ENCODE data around the gene CDH24.
A peak's percentile ranks its signal among the peaks of the same experiment; 100 is the strongest.
"Not testable (repeated sequence)": the region's sequence is repeated elsewhere in the genome, so short reads cannot be mapped to it uniquely, and the experiment has no call there.

The CDH24 gene

GRCh38 chr14:23020143-23021128, 36.9 kb downstream of the CDH24 start:
- DNase-seq (ENCODE audit: low read depth) = no peak

GRCh38 chr14:23018107-23018506, 39.2 kb downstream of the CDH24 start:
- no peak for DNase-seq (ENCODE audit: low read depth)

GRCh38 chr14:23017091-23017490, 40.2 kb downstream of the CDH24 start:
- no peak for DNase-seq (ENCODE audit: low read depth)

GRCh38 chr14:23015618-23016017, 41.7 kb downstream of the CDH24 start:
- DNase-seq (ENCODE audit: low read depth) = no peak

GRCh38 chr14:23013749-23014054, 43.6 kb downstream of the CDH24 start:
- not testable (repeated sequence) for DNase-seq (ENCODE audit: low read depth)

- no peak for DNase-seq (ENCODE audit: low read depth)
These were observed 44.1 kb downstream of the CDH24 start for GRCh38 chr14:23013054-23013748.

- peak; percentile 51 for DNase-seq (ENCODE audit: low read depth)
These were observed 47.2 kb downstream of the CDH24 start, which contains the start of gene C14orf93 for GRCh38 chr14:23009939-23010726. C14orf93 (minus strand) TSS chr14:23010143; CDS start chr14:22999023, 11,120 bp downstream.

GRCh38 chr14:23009483-23009938, 47.8 kb downstream of the CDH24 start:
- DNase-seq (ENCODE audit: low read depth) = no peak

GRCh38 chr14:23008831-23009230, 48.5 kb downstream of the CDH24 start:
- no peak for DNase-seq (ENCODE audit: low read depth)

- DNase-seq (ENCODE audit: low read depth) = peak; percentile 96
These were observed 50.5 kb downstream of the CDH24 start for GRCh38 chr14:23006544-23007419.

GRCh38 chr14:23006188-23006534, 51.2 kb downstream of the CDH24 start:
- no peak for DNase-seq (ENCODE audit: low read depth)

- DNase-seq (ENCODE audit: low read depth) = no peak
These were observed 51.7 kb downstream of the CDH24 start for GRCh38 chr14:23005451-23006187.

GRCh38 chr14:23004274-23004673, 53.0 kb downstream of the CDH24 start:
- DNase-seq (ENCODE audit: low read depth) = not testable (repeated sequence)

GRCh38 chr14:23002592-23002991, 54.7 kb downstream of the CDH24 start:
- DNase-seq (ENCODE audit: low read depth) = no peak

- no peak for DNase-seq (ENCODE audit: low read depth)
These were observed 56.5 kb downstream of the CDH24 start for GRCh38 chr14:23000860-23001259.

- DNase-seq (ENCODE audit: low read depth) = no peak
These were observed 58.8 kb downstream of the CDH24 start for GRCh38 chr14:22998329-22999012.

- no peak for DNase-seq (ENCODE audit: low read depth)
These were observed 59.5 kb downstream of the CDH24 start for GRCh38 chr14:22997676-22998323.
